ENCODE data around the gene FIBP. TPM values are rescaled to one million over a fixed set of nuclear protein-coding genes. Genes with fewer than 3 reads are reported as not detected.
A peak's percentile ranks its signal among the peaks of the same experiment; 100 is the strongest.

FIBP gene
- total RNA-seq, 1 donor: 129 TPM

- H3K4me2 ChIP-seq (ENCODE audit: insufficient read depth, low read length): peak overlapping the region; percentile 99
- H3K36me3 ChIP-seq (ENCODE audit: insufficient read depth, low read length): peaks cover 50% of the 10 kb centered on the region
- peak; percentile 99 for DNase-seq (ENCODE audit: insufficient read length, low spot score, missing footprints)
- H4K20me1 ChIP-seq (ENCODE audit: insufficient read depth, low read length): peaks cover 36% of the 10 kb centered on the region
- no peaks in the 10 kb centered on the region for H3K27me3 ChIP-seq (ENCODE audit: insufficient read depth, low read length)
- H3K4me1 ChIP-seq (ENCODE audit: insufficient read depth, low read length): peaks cover 45% of the 10 kb centered on the region
- peak overlapping the region; percentile 64 for H2AFZ ChIP-seq (ENCODE audit: low read length)
- no peaks in the 10 kb centered on the region for H3K9me3 ChIP-seq (ENCODE audit: low read depth, low read length)
- H3K27ac ChIP-seq (ENCODE audit: low read depth, low read length): peak overlapping the region; percentile 82
- peaks cover 67% of the 10 kb centered on the region for H3K79me2 ChIP-seq (ENCODE audit: insufficient read depth, low read length)
- no peak for TF ChIP-seq CTCF (IDR thresholded peaks at IDR 0.05; ENCODE audit: extremely low read depth, low read depth, low read length)
- peak overlapping the region; percentile 99 for H3K4me3 ChIP-seq (ENCODE audit: insufficient read depth, low read length)
Measured at GRCh38 chr11:65859095-65859811, 29.0 kb downstream of the FIBP start.

- no peak for TF ChIP-seq CTCF (IDR thresholded peaks at IDR 0.05; ENCODE audit: extremely low read depth, low read depth, low read length)
- peak overlapping the region; percentile 99 for H3K4me3 ChIP-seq (ENCODE audit: insufficient read depth, low read length)
- DNase-seq (ENCODE audit: insufficient read length, low spot score, missing footprints): no peak
- H2AFZ ChIP-seq (ENCODE audit: low read length): peak overlapping the region; percentile 69
- H3K4me2 ChIP-seq (ENCODE audit: insufficient read depth, low read length): peak overlapping the region; percentile 99
- no peaks in the 10 kb centered on the region for H3K27me3 ChIP-seq (ENCODE audit: insufficient read depth, low read length)
- H3K79me2 ChIP-seq (ENCODE audit: insufficient read depth, low read length): peaks cover 72% of the 10 kb centered on the region
- H3K36me3 ChIP-seq (ENCODE audit: insufficient read depth, low read length): peaks cover 50% of the 10 kb centered on the region
- H3K9me3 ChIP-seq (ENCODE audit: low read depth, low read length): no peaks in the 10 kb centered on the region
- H3K4me1 ChIP-seq (ENCODE audit: insufficient read depth, low read length): peaks cover 45% of the 10 kb centered on the region
- H3K27ac ChIP-seq (ENCODE audit: low read depth, low read length): peak overlapping the region; percentile 82
- peaks cover 41% of the 10 kb centered on the region for H4K20me1 ChIP-seq (ENCODE audit: insufficient read depth, low read length)
Measured at GRCh38 chr11:65858681-65859087, 29.6 kb downstream of the FIBP start.

- no peak for TF ChIP-seq CTCF (IDR thresholded peaks at IDR 0.05; ENCODE audit: extremely low read depth, low read depth, low read length)
- H2AFZ ChIP-seq (ENCODE audit: low read length): peak within 1 kb of the TSS; percentile 70
- H3K9me3 ChIP-seq (ENCODE audit: low read depth, low read length): no peaks in the 10 kb centered on the region
- peak within 1 kb of the TSS; percentile 82 for H3K27ac ChIP-seq (ENCODE audit: low read depth, low read length)
- H3K4me2 ChIP-seq (ENCODE audit: insufficient read depth, low read length): peak within 1 kb of the TSS; percentile 99
- peak; percentile 99 for DNase-seq (ENCODE audit: insufficient read length, low spot score, missing footprints)
- H3K27me3 ChIP-seq (ENCODE audit: insufficient read depth, low read length): no peaks in the 10 kb centered on the region
- peaks cover 45% of the 10 kb centered on the region for H3K4me1 ChIP-seq (ENCODE audit: insufficient read depth, low read length)
- peaks cover 44% of the 10 kb centered on the region for H4K20me1 ChIP-seq (ENCODE audit: insufficient read depth, low read length)
- peaks cover 74% of the 10 kb centered on the region for H3K79me2 ChIP-seq (ENCODE audit: insufficient read depth, low read length)
- peaks cover 51% of the 10 kb centered on the region for H3K36me3 ChIP-seq (ENCODE audit: insufficient read depth, low read length)
- H3K4me3 ChIP-seq (ENCODE audit: insufficient read depth, low read length): peak within 1 kb of the TSS; percentile 99
Measured at GRCh38 chr11:65857853-65858680, 30.2 kb downstream of the FIBP start, which contains the start of gene CFL1. CFL1 (minus strand) TSS chr11:65858180; CDS start chr11:65858099, 81 bp downstream.

- peak overlapping the region; percentile 40 for H3K27ac ChIP-seq (ENCODE audit: low read depth, low read length)
- no peaks in the 10 kb centered on the region for H3K27me3 ChIP-seq (ENCODE audit: insufficient read depth, low read length)
- TF ChIP-seq CTCF (IDR thresholded peaks at IDR 0.05; ENCODE audit: extremely low read depth, low read depth, low read length): no peak
- peaks cover 45% of the 10 kb centered on the region for H3K4me1 ChIP-seq (ENCODE audit: insufficient read depth, low read length)
- H3K4me3 ChIP-seq (ENCODE audit: insufficient read depth, low read length): peak overlapping the region; percentile 99
- peaks cover 49% of the 10 kb centered on the region for H3K36me3 ChIP-seq (ENCODE audit: insufficient read depth, low read length)
- no peak for DNase-seq (ENCODE audit: insufficient read length, low spot score, missing footprints)
- H4K20me1 ChIP-seq (ENCODE audit: insufficient read depth, low read length): peaks cover 47% of the 10 kb centered on the region
- H3K79me2 ChIP-seq (ENCODE audit: insufficient read depth, low read length): peaks cover 70% of the 10 kb centered on the region
- H2AFZ ChIP-seq (ENCODE audit: low read length): no peak overlapping the region
- peak overlapping the region; percentile 98 for H3K4me2 ChIP-seq (ENCODE audit: insufficient read depth, low read length)
- no peaks in the 10 kb centered on the region for H3K9me3 ChIP-seq (ENCODE audit: low read depth, low read length)
Measured at GRCh38 chr11:65857500-65857852, 30.8 kb downstream of the FIBP start.
